ENCODE measurements around the gene HSPB9.

HSPB9 gene

GRCh38 chr17:42146911-42147607, 24.5 kb downstream of the HSPB9 start:
- no peak for DNase-seq

GRCh38 chr17:42153919-42154742, 31.5 kb downstream of the HSPB9 start:
- DNase-seq, result no peak

GRCh38 chr17:42155614-42156045, 33.0 kb downstream of the HSPB9 start:
- no peak for DNase-seq

GRCh38 chr17:42159796-42160530, 37.4 kb downstream of the HSPB9 start:
- no peak for DNase-seq

GRCh38 chr17:42160531-42160910, 37.9 kb downstream of the HSPB9 start:
- DNase-seq, result no peak

GRCh38 chr17:42163113-42163512, 40.5 kb downstream of the HSPB9 start:
- DNase-seq, result no peak

- DNase-seq, result no peak
Measured at GRCh38 chr17:42163696-42164407, 41.2 kb downstream of the HSPB9 start.

- DNase-seq, result no peak
Measured at GRCh38 chr17:42165751-42166150, 43.1 kb downstream of the HSPB9 start.

GRCh38 chr17:42166196-42166763, 43.7 kb downstream of the HSPB9 start:
- DNase-seq, result no peak

GRCh38 chr17:42167807-42168206, 45.2 kb downstream of the HSPB9 start:
- DNase-seq, result no peak

GRCh38 chr17:42169351-42169750, 46.7 kb downstream of the HSPB9 start:
- no peak for DNase-seq

GRCh38 chr17:42171831-42172230, 49.2 kb downstream of the HSPB9 start:
- no peak for DNase-seq
